Heart left ventricle (tissue), 13 donors: Measurements from ENCODE around the gene CHRM2.

Source experiments
- POLR2A ChIP-seq, 2 donors: fragments of 450-650 bp; IDR thresholded peaks; one replicate each; pipeline ENCODE4 v1.6.1; 2017; ENCODE audit warnings: antibody characterized with exemption in 2 of 2, mild to moderate bottlenecking in 2 of 2, moderate library complexity in 2 of 2
- TF ChIP-seq, protein P1 (sequence below), 12 donors: fragments of 200-600 bp; sonication (generic) in 4 of 12; IDR thresholded peaks; one replicate each; pipeline versions ENCODE4 v1.5.0 to v1.8.0; 2018 to 2022; ENCODE audit warnings: antibody characterized with exemption in 12 of 12, mild to moderate bottlenecking in 5 of 12
- donor health status: ischemic (EF 13 %, LVEDD 7.1; RV severe dilation, severe dysfunction).
- donor health status: DM: no; HTN: yes; CAD: no.
- donor health status: DM: no; HTN: no; CAD: no.
- donor health status: ischemic (EF 25% LVEDD 6.9; RV normal size, moderate dysfunction).
- donor health status: ischemic (EF 25% LVEDD 5.7; RV mildly dilated, moderate dysfunction).
- donor health status: ischemic (EF 35%, LVEDD 5.7; RV mildly dilated, moderate dysfunction).
- donor health status: nonischemic (EF 11% LVEDD 7.7; RV severe dilation, severe dysfunction).
- donor health status: DM: yes; HTN: yes; CAD: no.
- donor health status: PGD.
- donor health status: ischemic (EF 29% LVEDD 5.4; RV normal size, mild dysfunction).
- donor health status: nonischemic (EF 23%, LVEDD 6.1; RV moderate dilation, normal function).

GRCh38 chr7:136947347-136947746 is 78.9 kb downstream of the CHRM2 start:
- TF ChIP-seq, protein P1, sequence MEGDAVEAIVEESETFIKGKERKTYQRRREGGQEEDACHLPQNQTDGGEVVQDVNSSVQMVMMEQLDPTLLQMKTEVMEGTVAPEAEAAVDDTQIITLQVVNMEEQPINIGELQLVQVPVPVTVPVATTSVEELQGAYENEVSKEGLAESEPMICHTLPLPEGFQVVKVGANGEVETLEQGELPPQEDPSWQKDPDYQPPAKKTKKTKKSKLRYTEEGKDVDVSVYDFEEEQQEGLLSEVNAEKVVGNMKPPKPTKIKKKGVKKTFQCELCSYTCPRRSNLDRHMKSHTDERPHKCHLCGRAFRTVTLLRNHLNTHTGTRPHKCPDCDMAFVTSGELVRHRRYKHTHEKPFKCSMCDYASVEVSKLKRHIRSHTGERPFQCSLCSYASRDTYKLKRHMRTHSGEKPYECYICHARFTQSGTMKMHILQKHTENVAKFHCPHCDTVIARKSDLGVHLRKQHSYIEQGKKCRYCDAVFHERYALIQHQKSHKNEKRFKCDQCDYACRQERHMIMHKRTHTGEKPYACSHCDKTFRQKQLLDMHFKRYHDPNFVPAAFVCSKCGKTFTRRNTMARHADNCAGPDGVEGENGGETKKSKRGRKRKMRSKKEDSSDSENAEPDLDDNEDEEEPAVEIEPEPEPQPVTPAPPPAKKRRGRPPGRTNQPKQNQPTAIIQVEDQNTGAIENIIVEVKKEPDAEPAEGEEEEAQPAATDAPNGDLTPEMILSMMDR (IDR thresholded peaks at IDR 0.05), result no peak
- no peak for TF ChIP-seq POLR2A (IDR thresholded peaks at IDR 0.05)
